Activated gamma-delta T cell (primary cell): ENCODE measurements around the gene GTF2I.
"Not testable (repeated sequence)": the region's sequence is repeated elsewhere in the genome, so short reads cannot be mapped to it uniquely, and the experiment has no call there.

Source experiments
- DNase-seq: peaks from one replicate; lab custom pipeline; 2025; lab: John Stamatoyannopoulos, UW
- total RNA-seq, 2 donors: gene quantifications; one replicate each; lab custom pipeline; 2026; lab: John Stamatoyannopoulos, UW

GTF2I gene
- total RNA-seq, result 113 to 121 reads per million in 2 donors

- peak; percentile 61 for DNase-seq
These were observed at the start of gene GTF2I for GRCh38 chr7:74657692-74658177. GTF2I (plus strand) TSS chr7:74657718; CDS start chr7:74689129, 31,411 bp downstream.

- no peak for DNase-seq
These were observed 45.3 kb upstream of the GTF2I start for GRCh38 chr7:74612015-74612829.

GRCh38 chr7:74615933-74616780 lies 41.4 kb upstream of the GTF2I start:
- DNase-seq, result no peak

GRCh38 chr7:74617180-74617744 lies 40.3 kb upstream of the GTF2I start:
- DNase-seq, result no peak

- DNase-seq, result no peak
These were observed 38.2 kb upstream of the GTF2I start for GRCh38 chr7:74619235-74619860.

GRCh38 chr7:74622228-74622749 lies 35.2 kb upstream of the GTF2I start:
- no peak for DNase-seq

GRCh38 chr7:74623135-74623534 lies 34.4 kb upstream of the GTF2I start:
- no peak for DNase-seq

GRCh38 chr7:74625446-74625845 lies 32.1 kb upstream of the GTF2I start:
- DNase-seq, result no peak

- DNase-seq, result no peak
These were observed 29.7 kb upstream of the GTF2I start for GRCh38 chr7:74627661-74628411.

GRCh38 chr7:74632505-74632904 lies 25.0 kb upstream of the GTF2I start:
- no peak for DNase-seq

GRCh38 chr7:74633451-74633921 lies 24.0 kb upstream of the GTF2I start:
- no peak for DNase-seq

- DNase-seq, result no peak
These were observed 19.8 kb upstream of the GTF2I start for GRCh38 chr7:74637745-74638144.

- not testable (repeated sequence) for DNase-seq
These were observed 7.5 kb upstream of the GTF2I start for GRCh38 chr7:74650055-74650454.

- not testable (repeated sequence) for DNase-seq
These were observed 6.9 kb upstream of the GTF2I start for GRCh38 chr7:74650493-74651132.

GRCh38 chr7:74651133-74651504 lies 6.4 kb upstream of the GTF2I start:
- DNase-seq, result not testable (repeated sequence)

- DNase-seq, result no peak
These were observed 3.8 kb upstream of the GTF2I start for GRCh38 chr7:74653686-74654181.

- no peak for DNase-seq
These were observed 2.7 kb upstream of the GTF2I start for GRCh38 chr7:74654811-74655210.

GRCh38 chr7:74655324-74655723 lies 2.2 kb upstream of the GTF2I start:
- no peak for DNase-seq

- no peak for DNase-seq
These were observed 1.6 kb upstream of the GTF2I start for GRCh38 chr7:74655768-74656440.
